ENCODE measurements around the gene MRPL27. TPM values are rescaled to one million over a fixed set of nuclear protein-coding genes. Genes with fewer than 3 reads are reported as not detected.

MRPL27 gene
- total and polyA plus RNA-seq, 2 of the 4 experiments (the other 2 are of a cell fraction), result 176 to 202 TPM

- no peak overlapping the region for H2AK9ac ChIP-seq (replicated peaks; ENCODE audit: low read depth, low read length, poor library complexity)
- H2BK20ac ChIP-seq (ENCODE audit: low read depth, low read length), result no peak overlapping the region
- H4K5ac ChIP-seq (ENCODE audit: low read depth, low read length), result no peak overlapping the region
- H2BK120ac ChIP-seq (ENCODE audit: low read depth, low read length), result no peak overlapping the region
- H2AFZ ChIP-seq (replicated peaks; ENCODE audit: low read length, poor library complexity), result peak overlapping the region; percentile 46
- ChIA-PET POLR2A (ENCODE audit: unreplicated experiment) (no interaction called here), CTCF (no interaction called here)
- no peak overlapping the region for H3K4me2 ChIP-seq (ENCODE audit: low read depth, low read length)
- H3K36me3 ChIP-seq (ENCODE audit: control insufficient read depth, insufficient read depth, low read length), result peaks cover 68% of the 10 kb centered on the region
- no peak overlapping the region for H3K18ac ChIP-seq (ENCODE audit: low read depth, low read length)
- dilution Hi-C loops (cut with HindIII; ENCODE audit: low sequenced_read_pairs, unreplicated experiment), result no loop called here
- no peaks in the 10 kb centered on the region for H3K4me1 ChIP-seq (ENCODE audit: control insufficient read depth, insufficient read depth, low read length)
- H3K79me1 ChIP-seq (ENCODE audit: low read depth in 1 of 2, low read length in 2 of 2), result peaks cover 5 to 25% of the 10 kb centered on the region in 2 experiments; a peak in 2 of 4 replicates
- ATAC-seq (ENCODE audit: low read depth), result no peak
- H3K9me3 ChIP-seq (ENCODE audit: control insufficient read depth, insufficient read depth, low read length), result no peaks in the 10 kb centered on the region
- intact Hi-C loops (cut with micrococcal nuclease), result no loop called here
- no peak overlapping the region for H2BK15ac ChIP-seq (ENCODE audit: low read depth, low read length)
- DNase-seq, result no peak
- no peak overlapping the region for H2AK5ac ChIP-seq (ENCODE audit: low read depth, low read length)
- H2BK5ac ChIP-seq (ENCODE audit: low read depth, low read length, poor library complexity, severe bottlenecking), result no peak overlapping the region
- no peak overlapping the region for H3K9ac ChIP-seq (ENCODE audit: low read depth, low read length)
- no peak overlapping the region for H3K4ac ChIP-seq (ENCODE audit: low read depth, low read length)
- WGBS, 2 experiments (ENCODE audit: extremely low coverage in 2 of 2, insufficient read length in 1 of 2), result 84% methylated on average over 9 of the region's 20 CpGs; no CpG with 5 or more reads in 1 of the 2 experiments
- H4K91ac ChIP-seq (ENCODE audit: insufficient read depth, low read depth, low read length), result no peak overlapping the region
- H3K14ac ChIP-seq (replicated peaks; ENCODE audit: low read depth, low read length), result no peak overlapping the region
- TSS peak; percentile 32 for BruUV-seq (replicated peaks)
- no peak overlapping the region for H4K8ac ChIP-seq (ENCODE audit: low read depth in 2 of 2, low read length in 2 of 2)
- H3K56ac ChIP-seq (ENCODE audit: extremely low read depth, insufficient read depth, low read length), result no peak overlapping the region
- no peak overlapping the region for H3K23ac ChIP-seq (ENCODE audit: low read depth, low read length)
- no peaks in the 10 kb centered on the region for H3K27me3 ChIP-seq (ENCODE audit: control insufficient read depth, insufficient read depth, low read length)
- peaks cover 15% of the 10 kb centered on the region for H4K20me1 ChIP-seq (ENCODE audit: insufficient read depth, low read length)
- H3K9me1 ChIP-seq (ENCODE audit: insufficient read depth, low read length), result peaks cover 8% of the 10 kb centered on the region; the same call in 1 of the 2 replicates
- TF ChIP-seq NFE2L2 (IDR thresholded peaks at IDR 0.05; ENCODE audit: low read depth, low read length) (no peak), RCOR1 (IDR thresholded peaks at IDR 0.05; ENCODE audit: insufficient replicate concordance, low read length) (no peak), MXI1 (IDR thresholded peaks at IDR 0.05; ENCODE audit: borderline replicate concordance, low read depth, low read length) (no peak), CTCF (conservative IDR thresholded peaks at IDR 0.05; ENCODE audit: low read depth, low read length) (no peak), RFX5 (IDR thresholded peaks at IDR 0.05; ENCODE audit: low read depth, low read length) (no peak)
- H3K4me3 ChIP-seq (ENCODE audit: insufficient read depth, low read depth, low read length), result no peak overlapping the region
- no peak overlapping the region for H3K27ac ChIP-seq (ENCODE audit: insufficient read depth, low read length)
- in situ Hi-C loops (cut with MboI; ENCODE audit: low sequenced_read_pairs), result no loop called here
These were observed 17.2 kb downstream of the MRPL27 start for GRCh38 chr17:50355701-50356341.
